GM19025 (cell line): ENCODE results near the gene ATP2A2.
A peak's percentile ranks its signal among the peaks of the same experiment; 100 is the strongest.

Experiments used
- ATAC-seq: cut with Tn5 transposase; IDR thresholded peaks from one replicate; pipeline ENCODE4 v1.9.1; 2021; ENCODE audit warnings: mild to moderate bottlenecking, low read depth, moderate library complexity; ENCODE audit not compliant: unreplicated experiment

Gene ATP2A2

DNA sequence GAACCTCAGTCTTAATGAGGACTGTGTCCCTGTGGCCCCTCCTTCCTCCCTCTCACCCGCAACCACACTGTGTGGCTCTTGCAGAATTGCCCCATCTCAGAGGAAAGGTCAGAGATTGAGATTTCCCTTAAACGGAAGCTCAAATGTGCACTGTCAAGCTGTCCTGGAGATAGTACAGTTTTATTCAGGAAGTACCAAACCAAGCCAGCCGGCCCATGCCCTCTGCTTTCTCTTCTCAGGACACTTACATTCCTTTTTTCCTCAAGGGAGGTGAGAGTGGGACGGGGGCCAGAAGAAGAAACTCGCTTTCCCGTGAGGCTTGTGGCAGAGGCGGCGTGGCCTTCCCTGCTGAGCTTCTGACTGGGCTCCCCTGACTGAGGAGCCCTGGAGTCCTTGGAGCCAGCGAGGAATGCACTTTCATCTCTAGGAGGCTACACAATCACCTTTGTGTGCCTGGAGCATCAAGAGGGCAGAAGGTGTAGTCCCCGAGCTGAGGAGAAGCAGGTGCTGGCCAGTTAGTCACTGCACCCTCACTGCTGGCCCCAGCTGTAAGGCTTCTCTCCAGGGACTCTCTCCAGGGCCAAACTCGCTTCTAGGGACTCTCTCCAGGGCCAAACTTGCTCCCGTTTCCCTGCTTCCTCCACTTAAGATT is 24.1 kb upstream of the ATP2A2 start:
- ATAC-seq, result no peak

DNA sequence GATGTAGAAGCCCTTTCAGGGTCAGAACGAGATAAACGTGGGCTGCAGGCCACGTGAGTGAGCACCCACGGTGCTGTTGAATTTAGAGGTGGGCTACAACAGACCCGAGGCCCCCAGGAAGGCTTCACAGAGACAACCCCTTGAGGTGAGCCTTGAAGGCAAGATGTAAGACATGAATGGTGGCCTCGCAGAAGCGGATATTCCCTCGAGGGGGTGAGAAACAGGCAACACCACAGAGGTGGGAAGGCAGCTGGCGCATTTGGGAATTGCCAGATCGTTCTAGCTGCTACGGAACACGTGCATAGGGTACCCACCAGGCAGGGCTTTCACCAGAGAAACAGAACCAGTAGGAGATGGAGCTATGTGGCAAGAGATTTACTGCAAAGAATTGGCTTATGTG is 22.6 kb upstream of the ATP2A2 start:
- ATAC-seq, result no peak

DNA sequence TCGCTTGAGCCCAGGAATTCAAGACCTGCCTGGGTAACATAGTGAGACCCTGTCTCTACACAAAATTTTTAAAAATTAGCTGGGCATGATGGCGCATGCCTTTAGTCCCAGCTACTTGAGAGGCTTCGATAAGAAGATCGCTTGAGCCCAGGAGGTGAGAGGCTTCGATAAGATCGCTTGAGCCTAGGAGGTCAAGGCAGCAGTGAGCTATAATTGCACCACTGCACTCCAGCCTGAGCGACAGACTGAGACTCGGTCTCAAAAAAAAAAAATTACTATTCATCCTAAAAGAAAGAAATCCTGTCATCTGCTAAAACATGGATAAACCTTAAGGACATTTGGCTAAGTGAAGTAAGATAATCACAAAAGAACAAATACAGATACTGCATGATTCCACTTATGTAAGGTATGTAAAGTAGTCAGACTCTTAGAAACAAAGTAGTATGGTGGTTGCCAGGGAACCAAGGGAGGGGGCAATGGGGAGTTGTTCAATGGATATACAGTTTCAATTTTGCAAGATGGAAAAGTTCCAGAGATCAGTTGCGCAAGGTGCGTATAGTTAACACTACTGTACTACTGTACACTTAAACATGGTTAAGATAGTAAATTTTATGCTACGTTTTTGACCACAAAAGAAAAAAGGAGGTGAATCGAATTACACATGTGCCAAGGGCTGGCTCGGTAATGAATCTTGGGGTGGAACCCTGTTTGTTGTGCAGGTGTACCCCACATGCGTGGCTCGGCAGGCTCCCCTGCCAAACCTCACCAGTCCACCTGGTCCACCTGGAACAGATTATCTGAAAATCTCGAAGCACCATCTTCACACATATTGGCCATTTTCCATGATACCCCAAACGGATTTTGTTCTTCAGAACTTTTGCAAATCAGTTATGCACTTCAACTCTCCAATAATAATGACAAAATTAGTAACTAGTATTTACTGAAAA is 18.3 kb upstream of the ATP2A2 start:
- no peak for ATAC-seq

DNA sequence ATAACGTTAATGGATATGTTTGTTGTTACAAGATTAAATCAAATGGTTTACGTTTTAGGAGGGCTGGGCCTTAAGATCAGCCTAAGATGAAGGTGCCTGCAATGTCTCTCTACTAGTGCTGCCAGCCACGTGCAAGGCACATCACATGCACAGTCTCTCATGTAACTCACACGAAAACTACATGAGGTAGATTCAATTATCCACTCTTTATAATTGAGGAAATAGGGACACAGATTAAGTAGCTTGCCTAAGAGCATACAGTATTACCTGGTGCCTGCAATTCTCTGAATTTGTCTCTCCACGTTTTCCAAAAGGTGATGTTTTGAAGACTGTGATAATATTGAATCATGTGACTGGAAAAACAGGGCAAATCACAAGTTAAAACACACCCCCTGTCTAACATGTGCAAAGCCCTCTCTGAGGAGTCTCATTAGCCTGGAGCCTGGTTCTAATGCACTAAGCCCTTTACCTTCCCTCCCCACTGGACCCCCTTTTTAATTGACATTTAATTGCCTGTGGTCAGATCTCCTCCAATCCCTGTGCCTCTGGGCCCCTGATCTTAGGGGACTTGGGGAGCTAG is 14.6 kb upstream of the ATP2A2 start:
- ATAC-seq, result no peak

DNA sequence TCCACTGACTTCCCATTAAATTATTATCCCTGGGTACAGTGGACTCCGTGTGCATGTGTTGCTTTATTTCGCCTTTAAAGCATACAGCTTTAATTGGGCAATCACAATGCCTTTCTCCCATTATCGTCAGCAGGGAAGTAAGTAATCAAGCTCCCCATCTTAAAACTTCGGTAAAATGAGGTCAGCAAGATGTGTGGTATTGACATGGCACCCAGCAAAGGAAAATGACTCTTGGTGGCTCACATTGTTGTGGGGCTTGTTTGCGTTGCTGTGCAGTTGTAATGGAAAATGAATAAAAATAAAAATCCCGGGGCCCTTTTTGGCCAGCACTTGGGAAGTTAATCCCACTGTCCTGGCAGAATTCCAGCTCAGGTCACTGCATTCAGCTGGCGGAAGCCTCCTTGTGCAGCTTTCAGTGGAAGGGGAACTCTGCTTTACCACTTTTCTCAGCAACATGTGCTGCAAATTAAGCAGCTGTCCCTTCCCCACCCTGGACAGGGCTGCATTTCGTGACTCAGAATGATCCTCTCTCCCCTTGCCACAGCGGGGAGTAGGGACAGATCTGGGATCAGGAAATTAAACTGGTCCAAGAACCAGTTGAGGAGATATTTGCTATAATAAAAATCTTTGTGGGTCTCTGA is 13.9 kb upstream of the ATP2A2 start:
- ATAC-seq, result no peak

DNA sequence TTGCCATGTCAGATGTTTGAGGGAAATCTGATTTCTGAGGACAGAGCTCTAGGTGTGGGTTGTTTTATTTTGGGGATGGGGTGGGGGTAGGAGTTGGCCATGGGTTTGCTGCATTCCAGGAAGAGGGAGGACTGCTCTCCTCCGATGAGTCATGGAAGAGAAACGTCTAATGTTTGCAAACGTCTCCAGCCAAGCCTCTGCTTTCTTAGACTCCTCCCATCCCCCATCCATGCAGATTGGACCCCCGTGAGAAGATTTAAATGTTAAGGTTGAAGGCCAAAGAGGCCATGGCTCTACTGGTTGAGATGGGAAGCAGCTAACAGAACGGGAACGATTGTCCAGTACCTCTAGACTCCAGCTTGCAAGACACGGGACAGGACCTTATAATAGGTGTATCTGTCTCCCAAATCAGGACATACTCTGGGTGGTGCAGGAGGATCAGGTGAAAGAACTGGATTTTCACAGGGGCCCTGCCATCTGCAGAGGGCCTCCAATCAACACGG is 11.4 kb upstream of the ATP2A2 start:
- no peak for ATAC-seq

DNA sequence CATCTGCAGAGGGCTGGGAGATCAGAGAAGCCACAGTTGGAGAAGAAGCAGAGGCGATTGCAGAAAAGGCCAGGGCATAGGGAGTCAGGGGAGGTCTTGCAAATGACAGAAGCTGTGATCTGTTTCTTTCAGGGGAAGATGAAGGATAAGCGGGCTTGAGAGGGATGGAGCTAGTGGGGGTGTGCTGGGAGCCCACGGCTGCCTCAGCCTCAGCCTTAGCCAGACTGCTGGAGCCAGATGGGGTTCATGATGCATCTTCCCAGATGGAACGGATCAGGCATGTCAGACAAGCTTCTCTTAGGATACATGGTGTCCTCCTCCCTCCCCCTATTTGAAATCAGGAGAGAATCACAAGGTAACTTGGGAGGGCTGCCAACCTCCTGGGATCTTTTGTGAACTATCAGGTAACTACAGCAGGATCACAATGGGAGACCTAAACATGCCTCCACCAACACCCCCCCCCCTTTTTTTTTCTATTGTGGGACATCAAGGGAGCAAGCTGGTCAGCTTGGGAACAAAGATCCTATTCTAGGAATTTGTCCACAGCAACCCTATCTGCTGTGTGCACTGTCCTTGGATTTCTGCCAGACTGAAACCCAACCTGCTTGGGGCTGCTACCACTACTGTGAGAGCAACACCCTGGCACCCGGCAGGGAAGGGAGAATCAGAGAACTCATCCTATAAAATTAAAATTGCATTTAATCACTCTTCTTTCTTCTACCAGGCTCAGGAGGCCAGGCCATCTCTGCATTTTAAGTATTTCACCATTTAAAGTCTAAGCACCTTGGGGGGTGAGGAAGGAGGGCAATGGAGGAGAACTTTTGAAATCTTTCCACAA is 10.7 kb upstream of the ATP2A2 start:
- ATAC-seq, result no peak

DNA sequence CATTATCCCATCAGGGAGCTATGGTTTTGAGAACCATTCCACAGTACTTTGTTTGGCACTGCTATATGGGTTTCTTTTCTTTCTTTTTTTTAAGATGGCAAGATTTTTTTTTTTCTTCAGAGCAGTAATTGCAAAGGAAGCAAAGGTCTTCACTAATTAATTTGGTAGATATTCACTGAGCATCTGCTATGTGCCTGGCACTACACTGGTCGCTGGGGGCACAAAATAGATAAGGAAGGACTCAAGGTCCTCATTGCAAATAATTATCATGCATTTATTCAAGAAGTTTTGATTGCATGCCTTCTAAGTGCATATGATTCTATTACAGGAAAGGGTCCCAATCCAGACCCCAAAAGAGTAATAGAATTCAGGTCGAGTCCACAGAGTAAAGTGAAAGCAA is 10.0 kb upstream of the ATP2A2 start:
- no peak for ATAC-seq

DNA sequence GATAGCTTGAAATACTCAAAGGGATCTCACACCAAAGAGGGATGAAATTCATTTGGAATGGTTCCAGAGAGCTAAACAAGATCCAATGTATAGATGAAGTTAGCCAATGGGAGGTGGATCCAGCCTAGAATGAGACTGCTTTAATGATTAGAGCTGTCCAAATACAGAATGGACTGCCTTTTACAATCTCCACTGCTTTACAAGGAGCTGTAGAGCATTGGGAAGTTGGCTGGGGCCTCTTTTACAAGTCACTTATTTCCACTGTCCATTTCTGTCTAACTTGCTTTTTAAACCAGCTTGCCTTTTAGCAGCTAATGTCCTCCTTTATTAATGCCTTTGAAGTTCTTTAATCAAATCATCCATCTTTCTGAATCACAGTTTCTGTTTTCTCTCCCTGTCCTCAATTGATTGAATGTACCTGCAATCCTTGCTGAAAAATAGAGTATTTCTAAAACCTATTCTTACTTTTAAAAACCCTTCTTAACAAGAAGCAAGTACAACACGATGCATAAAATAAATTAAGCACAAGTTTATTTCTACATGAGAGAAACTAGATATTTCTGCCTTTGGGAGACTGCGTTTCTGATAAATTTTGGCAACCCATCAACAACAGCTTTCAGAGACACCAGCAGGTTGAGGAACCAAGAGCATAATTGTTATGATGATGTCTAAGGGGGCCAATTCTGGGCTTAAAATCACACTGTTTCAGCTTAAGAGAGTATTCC is 3.4 kb upstream of the ATP2A2 start:
- no peak for ATAC-seq

DNA sequence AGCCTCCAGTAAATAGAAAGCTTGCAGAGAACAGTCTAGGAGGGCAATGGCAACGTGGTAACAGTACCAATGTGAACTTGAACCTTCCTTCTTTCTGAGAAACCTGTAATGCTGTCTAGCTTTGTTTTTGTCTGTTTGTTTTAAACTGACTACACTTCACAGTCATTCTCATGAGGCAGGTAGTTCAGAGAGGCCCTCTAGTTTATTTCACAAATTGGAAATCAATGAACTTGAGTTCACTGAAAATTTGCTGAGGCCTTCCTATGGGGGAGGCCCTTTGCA is 2.9 kb upstream of the ATP2A2 start:
- ATAC-seq, result no peak

DNA sequence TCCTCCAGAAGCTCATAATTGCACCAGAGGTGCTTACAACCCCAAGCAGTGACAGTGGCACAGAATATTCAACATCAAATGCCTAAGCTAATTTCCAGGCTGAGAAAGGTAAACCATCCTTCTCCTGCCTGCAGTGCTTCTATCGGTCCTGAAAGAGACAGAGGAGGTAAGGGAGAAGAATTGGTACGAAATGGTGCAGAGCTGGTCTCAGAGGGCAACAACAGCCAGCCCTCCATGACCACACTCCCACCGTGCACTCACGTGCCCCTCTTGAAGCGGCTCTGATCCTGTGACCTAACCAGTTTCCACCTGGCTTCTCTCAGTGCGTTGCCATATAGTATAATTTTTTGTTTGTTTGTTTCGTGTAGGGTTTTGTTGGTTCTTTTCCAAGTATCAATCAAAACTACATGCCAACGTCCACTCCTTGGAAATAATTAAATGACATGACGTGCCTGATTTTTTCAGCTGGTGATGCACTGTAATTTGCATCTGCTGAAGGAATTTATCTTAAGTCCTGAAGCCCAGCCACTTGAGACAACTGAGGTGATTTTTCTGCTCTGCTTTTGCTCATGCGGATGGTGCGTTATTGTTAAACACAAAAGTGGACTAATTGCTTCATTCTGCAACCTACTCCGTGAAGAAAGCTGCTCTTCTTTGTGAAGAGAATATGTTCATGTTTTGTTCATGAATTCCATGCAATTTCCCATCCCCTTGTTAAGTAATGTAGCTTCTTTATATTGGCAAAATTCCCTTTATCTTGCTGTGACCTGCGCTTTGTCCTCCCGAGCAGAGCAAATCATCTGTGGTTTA is 1.3 kb upstream of the ATP2A2 start:
- ATAC-seq, result no peak

DNA sequence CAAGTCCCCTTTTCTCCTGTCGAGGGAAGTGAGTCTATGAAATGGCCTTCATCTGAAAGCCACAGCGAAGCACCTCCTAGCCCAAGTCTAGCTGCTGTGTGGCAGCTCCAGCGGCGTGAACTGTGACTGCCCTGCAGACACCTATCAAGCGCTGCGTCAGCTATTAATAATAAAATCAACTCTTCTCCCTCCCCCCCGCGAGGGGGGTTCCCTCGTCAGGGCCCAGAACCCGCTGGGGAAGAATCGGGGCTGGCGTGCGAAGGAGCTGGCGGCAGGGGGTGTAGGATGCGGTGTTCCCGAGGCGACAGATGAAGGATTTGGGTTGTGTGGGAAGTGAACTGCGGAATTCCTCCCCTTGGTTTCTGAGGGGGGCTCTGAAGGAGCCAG is 662 bp upstream of the ATP2A2 start:
- peak; percentile 2 for ATAC-seq

DNA sequence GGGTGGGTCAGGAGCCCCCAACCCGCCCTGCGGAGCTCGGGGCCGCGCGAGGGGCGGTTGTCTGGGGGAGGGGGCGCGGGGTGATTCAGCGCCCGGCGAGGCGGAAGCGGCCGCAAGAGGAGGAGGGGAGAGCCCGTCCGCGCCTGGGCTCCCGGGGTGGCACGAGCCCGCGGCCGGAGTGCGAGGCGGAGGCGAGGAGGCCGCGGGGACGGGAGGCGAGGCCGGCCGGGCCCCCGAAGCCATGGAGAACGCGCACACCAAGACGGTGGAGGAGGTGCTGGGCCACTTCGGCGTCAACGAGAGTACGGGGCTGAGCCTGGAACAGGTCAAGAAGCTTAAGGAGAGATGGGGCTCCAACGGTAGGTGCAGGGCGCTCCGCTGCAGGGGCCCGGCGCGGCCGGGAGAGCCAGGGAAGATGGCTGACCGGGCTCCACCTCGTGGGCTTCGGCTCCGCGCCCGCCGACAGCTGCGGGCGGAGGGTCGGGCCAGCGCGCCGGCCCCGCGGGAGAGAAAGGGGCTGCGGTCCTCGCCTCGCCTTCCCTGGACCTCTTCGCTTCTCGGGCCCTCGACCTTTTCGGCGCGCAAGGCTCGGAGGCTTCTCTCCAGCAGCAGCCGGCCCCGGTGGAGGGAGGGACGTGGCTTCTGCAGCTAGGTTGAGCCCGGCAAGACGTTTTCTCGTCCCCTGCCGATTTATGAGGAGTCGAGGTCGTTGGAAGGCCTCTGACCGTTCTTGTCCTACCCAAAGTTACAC is 677 bp downstream of the ATP2A2 start:
- peak; percentile 40 for ATAC-seq

DNA sequence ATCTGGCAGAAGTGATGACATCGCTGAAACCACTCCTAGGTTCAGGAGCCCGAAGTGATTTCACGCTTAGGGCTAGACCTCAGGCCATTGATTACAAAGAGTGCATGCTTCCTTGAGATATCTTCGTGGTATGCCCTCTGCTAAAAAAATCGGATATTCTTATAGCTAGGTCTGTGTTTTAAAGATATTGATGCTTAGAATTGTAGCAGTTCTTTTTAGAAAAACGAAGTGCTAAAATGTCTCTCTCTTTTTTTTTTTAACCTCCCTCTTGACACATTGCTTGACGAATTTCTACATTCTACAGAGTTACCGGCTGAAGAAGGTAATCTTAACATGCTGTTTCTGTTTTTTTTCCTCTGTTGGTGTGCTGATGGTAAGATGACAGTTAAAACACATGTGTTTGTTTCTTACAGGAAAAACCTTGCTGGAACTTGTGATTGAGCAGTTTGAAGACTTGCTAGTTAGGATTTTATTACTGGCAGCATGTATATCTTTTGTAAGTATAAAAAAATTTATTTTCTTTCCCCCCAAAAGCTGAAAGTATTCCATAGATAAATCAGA is 1.3 kb downstream of the ATP2A2 start:
- ATAC-seq, result no peak

DNA sequence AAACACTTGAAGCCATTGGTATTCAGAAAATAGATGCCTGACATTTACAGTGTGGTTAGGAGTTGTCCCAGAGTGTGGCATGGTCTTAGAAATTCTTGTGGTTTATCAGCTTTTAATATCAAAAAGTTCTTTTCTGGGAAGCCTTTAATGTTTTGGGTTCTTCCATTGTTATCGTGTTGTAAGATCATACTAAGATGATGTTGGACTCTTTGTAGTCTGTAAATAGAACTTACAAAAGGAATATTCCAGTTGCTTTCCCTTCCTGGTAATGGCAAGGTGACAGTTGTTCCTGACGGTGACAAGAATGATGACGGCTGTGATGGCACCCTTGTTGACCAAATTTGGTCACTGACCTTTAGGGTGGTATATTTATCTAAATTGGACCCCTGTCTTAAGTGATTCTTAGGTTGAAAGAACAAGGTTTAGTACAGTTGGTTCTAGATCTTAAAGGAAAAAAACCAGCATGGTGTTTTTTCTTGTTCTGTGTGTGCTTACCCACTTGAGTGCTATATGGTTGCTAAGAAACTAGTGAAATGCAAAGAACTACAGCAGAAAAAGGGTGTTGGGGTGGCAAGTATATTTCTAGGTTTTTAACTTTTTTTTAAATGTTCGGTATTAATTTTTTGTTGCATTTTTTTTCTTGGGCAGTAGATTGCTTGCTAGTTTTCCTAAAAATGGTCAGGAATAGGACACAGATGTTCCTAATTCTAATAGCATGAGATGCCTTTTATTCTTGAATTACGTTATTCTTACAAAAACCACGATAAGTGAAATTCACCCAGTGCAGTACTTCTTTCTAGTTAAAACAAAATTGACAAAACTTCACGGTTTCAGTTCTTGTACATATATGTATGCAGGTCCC is 2.1 kb downstream of the ATP2A2 start:
- no peak for ATAC-seq

DNA sequence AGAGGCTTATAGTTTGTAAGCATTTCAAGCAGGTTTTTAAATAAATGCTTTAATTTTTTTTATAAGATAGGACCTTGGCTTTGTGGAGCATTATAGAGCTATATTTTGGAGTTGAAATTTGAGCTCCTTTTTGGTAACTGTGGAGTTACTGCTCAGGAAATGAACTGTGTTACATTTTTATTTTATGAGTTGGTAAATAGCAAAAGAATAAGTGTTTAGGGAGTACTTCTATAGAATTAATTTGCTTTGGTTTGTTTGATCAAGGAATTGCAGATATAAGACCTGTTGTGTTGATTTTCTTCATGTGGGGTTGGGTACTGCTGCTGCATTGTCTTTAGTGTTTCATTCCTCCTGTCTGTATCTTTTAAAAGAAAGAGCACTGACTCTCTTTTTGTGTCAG is 3.5 kb downstream of the ATP2A2 start:
- ATAC-seq, result no peak

DNA sequence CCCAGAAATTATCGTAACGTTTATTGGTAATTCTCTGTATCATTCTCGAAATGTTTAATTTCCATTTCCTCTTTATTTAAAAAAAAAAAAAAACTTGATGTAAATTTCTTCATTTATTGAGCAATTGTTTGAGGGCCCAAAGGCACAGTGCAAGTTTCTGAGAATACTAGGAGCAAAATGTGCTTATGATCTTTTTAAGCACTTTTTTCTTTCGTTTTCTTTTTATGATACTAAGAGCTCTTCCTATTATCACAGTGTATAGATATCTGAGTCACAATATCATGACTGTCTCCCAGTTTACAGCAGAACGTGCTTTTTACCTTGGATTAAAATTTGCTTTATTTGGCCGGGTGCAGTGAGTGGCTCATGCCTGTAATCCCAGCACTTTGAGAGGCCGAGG is 5.6 kb downstream of the ATP2A2 start:
- ATAC-seq, result no peak
